GM23248 (cell line): ENCODE results near the gene TCP11.

Experiments used
- EZH2 ChIP-seq: fragments of 200-600 bp; sonication (generic); IDR thresholded peaks from 2 replicates; pipeline ENCODE4 v1.6.1; 2018; ENCODE audit warnings: antibody characterized with exemption, mild to moderate bottlenecking; ENCODE audit not compliant: insufficient read depth, poor library complexity, severe bottlenecking
- EZH2phosphoT487 ChIP-seq: fragments of 200-600 bp; sonication (generic); IDR thresholded peaks from 2 replicates; pipeline ENCODE4 v1.6.1; 2018; ENCODE audit warnings: antibody characterized with exemption, moderate library complexity, mild to moderate bottlenecking, low read depth; ENCODE audit not compliant: insufficient read depth

DNA sequence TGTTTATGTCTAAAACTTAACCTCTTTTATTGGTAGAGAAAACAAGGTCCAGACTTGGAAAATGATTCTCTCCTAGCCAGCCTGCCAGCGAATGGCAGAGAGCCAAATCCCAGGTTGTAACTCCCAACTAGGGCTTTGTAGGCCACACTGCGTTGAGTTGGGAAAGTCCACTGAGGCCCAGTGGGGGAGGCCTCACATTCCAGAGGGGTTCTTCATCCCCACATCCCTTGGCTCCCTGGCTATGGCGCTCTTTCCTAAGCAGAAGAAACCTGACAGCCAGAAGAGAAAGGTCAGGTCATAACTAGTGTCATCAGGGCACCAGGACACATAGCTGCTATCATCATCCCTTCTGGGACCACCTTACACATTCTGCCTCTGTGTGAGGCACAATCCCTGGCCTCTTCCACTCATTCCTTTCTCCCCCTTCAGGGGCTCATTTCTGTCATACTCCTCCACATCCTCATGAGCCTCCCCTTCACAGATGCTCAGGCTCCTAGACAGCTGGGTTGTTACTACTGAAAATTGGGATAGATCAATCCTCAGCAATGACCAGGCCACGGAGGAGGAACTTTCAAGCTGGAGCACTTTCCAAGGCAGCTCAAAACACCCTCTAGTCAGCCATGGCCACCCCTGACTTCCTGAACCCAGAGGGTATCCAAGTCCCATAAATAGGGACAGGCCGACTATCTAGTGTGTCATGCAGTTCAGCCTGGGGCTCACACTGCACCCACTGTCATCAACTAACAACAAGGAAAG lies 48.6 kb downstream of the TCP11 start:
- TF ChIP-seq EZH2 (no peak), EZH2phosphoT487 (no peak)
